DND-41 (cell line): ENCODE measurements around the gene EML5.
A peak's percentile ranks its signal among the peaks of the same experiment; 100 is the strongest.

Source experiments
- ATAC-seq: fragments of 200-7000 bp; cut with Tn5 transposase; 3 replicates; pipeline ENCODE4 v1.9.1; 2021; ENCODE audit warnings: low read depth; ENCODE audit not compliant: insufficient read depth
- DNase-seq: peaks from one replicate; pipeline ENCODE4 v3.0.0-alpha.2; 2020
- H2AFZ ChIP-seq: 2 replicates; pipeline ENCODE4 v1.6.0; 2012; ENCODE audit warnings: low read depth, low read length
- H3K27ac ChIP-seq: 2 replicates; pipeline ENCODE4 v1.5.1; 2012; ENCODE audit warnings: low read length, inconsistent platforms
- H3K27me3 ChIP-seq: fragments of 200-600 bp; sonication (generic); 2 replicates; pipeline ENCODE4 v1.6.0; 2012; ENCODE audit warnings: low read length, mild to moderate bottlenecking, inconsistent platforms; ENCODE audit not compliant: insufficient read depth, poor library complexity
- H3K36me3 ChIP-seq: 2 replicates; pipeline ENCODE4 v1.5.1; 2012; ENCODE audit warnings: low read length, inconsistent platforms; ENCODE audit not compliant: insufficient read depth
- H3K4me1 ChIP-seq: 2 replicates; pipeline ENCODE4 v1.5.1; 2012; ENCODE audit warnings: mild to moderate bottlenecking, low read length; ENCODE audit not compliant: insufficient read depth
- H3K4me2 ChIP-seq: 2 replicates; pipeline ENCODE4 v1.6.0; 2012; ENCODE audit warnings: mild to moderate bottlenecking, moderate library complexity, low read length, inconsistent platforms; ENCODE audit not compliant: insufficient read depth
- H3K4me3 ChIP-seq, 2 experiments: fragments of 200-600 bp in 1 of 2; shearing (Covaris generic) in 1 of 2; 2 replicates each; pipeline ENCODE4 v1.5.1; 2012 to 2016; ENCODE audit warnings: inconsistent platforms in 2 of 2, low read length in 2 of 2, mild to moderate bottlenecking in 2 of 2, low read depth in 1 of 2, moderate library complexity in 1 of 2
- H3K79me2 ChIP-seq: 2 replicates; pipeline ENCODE4 v1.6.0; 2012; ENCODE audit warnings: low read length, inconsistent platforms; ENCODE audit not compliant: insufficient read depth
- H3K9ac ChIP-seq: 2 replicates; pipeline ENCODE4 v1.6.0; 2012; ENCODE audit warnings: low read depth, mild to moderate bottlenecking, inconsistent platforms, low read length, moderate library complexity
- H3K9me3 ChIP-seq: 2 replicates; pipeline ENCODE4 v1.5.1; 2012; ENCODE audit warnings: low read length, moderate library complexity, mild to moderate bottlenecking, inconsistent platforms; ENCODE audit not compliant: insufficient read depth, severe bottlenecking
- H4K20me1 ChIP-seq: 2 replicates; pipeline ENCODE4 v1.6.0; 2012; ENCODE audit warnings: low read length; ENCODE audit not compliant: insufficient read depth
- CTCF ChIP-seq: IDR thresholded peaks from 2 replicates; pipeline ENCODE4 v1.5.1; 2012; ENCODE audit warnings: borderline replicate concordance, low read length, moderate library complexity, mild to moderate bottlenecking; ENCODE audit not compliant: poor library complexity, severe bottlenecking; ENCODE audit errors: extremely low read depth
- EZH2 ChIP-seq: IDR thresholded peaks from 3 replicates; pipeline ENCODE4 v1.6.1; 2012; ENCODE audit warnings: borderline replicate concordance, low read depth, mild to moderate bottlenecking, moderate library complexity, low read length, inconsistent platforms; ENCODE audit not compliant: severe bottlenecking

The EML5 gene

GRCh38 chr14:88829188-88829587 is 36.4 kb upstream of the EML5 start:
- Histone ChIP-seq H4K20me1 (no peaks in the 10 kb centered on the region), H3K79me2 (no peaks in the 10 kb centered on the region), H2AFZ (no peak overlapping the region), H3K27me3 (no peaks in the 10 kb centered on the region), H3K9me3 (no peaks in the 10 kb centered on the region), H3K36me3 (no peaks in the 10 kb centered on the region), H3K27ac (no peak overlapping the region), H3K9ac (no peak overlapping the region), H3K4me2 (no peak overlapping the region), H3K4me1 (peaks cover 11% of the 10 kb centered on the region), H3K4me3 (no peak overlapping the region)
- DNase-seq = no peak
- no peak for ATAC-seq
- no peak for TF ChIP-seq EZH2
- no peak for TF ChIP-seq CTCF

GRCh38 chr14:88825503-88825902 is 32.8 kb upstream of the EML5 start:
- Histone ChIP-seq H3K36me3 (no peaks in the 10 kb centered on the region), H3K4me2 (peak overlapping the region; percentile 72), H3K4me3 (peak overlapping the region; percentile 94 to 99; a peak in 3 of 4 replicates), H4K20me1 (no peaks in the 10 kb centered on the region), H2AFZ (peak overlapping the region; percentile 78), H3K79me2 (no peaks in the 10 kb centered on the region), H3K9ac (peak overlapping the region; percentile 83), H3K4me1 (peaks cover 19% of the 10 kb centered on the region), H3K27ac (no peak overlapping the region), H3K27me3 (no peaks in the 10 kb centered on the region), H3K9me3 (no peaks in the 10 kb centered on the region)
- TF ChIP-seq CTCF (no peak), EZH2 (no peak)
- ATAC-seq = no peak
- DNase-seq = no peak

GRCh38 chr14:88825078-88825458 is 32.3 kb upstream of the EML5 start:
- Histone ChIP-seq H2AFZ (peak overlapping the region; percentile 78), H3K4me1 (peaks cover 19% of the 10 kb centered on the region), H3K4me3 (peak overlapping the region; percentile 94 to 99), H4K20me1 (no peaks in the 10 kb centered on the region), H3K27me3 (no peaks in the 10 kb centered on the region), H3K9me3 (no peaks in the 10 kb centered on the region), H3K27ac (peak overlapping the region; percentile 85; the same call in 1 of the 2 replicates), H3K9ac (peak overlapping the region; percentile 83), H3K79me2 (no peaks in the 10 kb centered on the region), H3K36me3 (no peaks in the 10 kb centered on the region), H3K4me2 (peak overlapping the region; percentile 72)
- DNase-seq = no peak
- no peak for TF ChIP-seq CTCF
- no peak for TF ChIP-seq EZH2
- ATAC-seq = no peak
